NCI-H187 (cell line): ENCODE measurements around the gene GON4L.
"Not testable (repeated sequence)": the region's sequence is repeated elsewhere in the genome, so short reads cannot be mapped to it uniquely, and the experiment has no call there.

Experiments
- DNase-seq, 2 experiments: peaks; one replicate each; lab custom pipeline; 2025; lab: John Stamatoyannopoulos, UW

GON4L gene

DNA sequence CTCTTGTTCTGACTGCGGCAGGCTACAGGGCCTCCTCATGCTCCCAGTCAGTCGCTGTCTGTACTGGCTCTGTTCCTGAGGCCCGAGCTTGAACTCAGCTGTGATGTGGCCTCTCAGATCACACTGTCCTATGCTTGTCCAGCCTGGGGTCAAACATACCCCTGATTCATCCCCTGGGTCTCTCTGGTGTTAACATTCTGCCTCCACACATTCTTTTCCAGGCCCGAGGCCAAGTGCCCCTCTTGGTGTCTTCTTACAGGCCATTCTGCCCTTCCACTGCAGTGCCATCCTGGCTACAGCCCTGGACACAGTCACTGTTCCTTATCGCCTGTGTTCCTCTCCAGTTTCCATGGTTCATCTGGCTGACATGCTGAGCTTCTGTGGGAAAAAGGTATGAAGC is 108.9 kb downstream of the GON4L start:
- not testable (repeated sequence) for DNase-seq

DNA sequence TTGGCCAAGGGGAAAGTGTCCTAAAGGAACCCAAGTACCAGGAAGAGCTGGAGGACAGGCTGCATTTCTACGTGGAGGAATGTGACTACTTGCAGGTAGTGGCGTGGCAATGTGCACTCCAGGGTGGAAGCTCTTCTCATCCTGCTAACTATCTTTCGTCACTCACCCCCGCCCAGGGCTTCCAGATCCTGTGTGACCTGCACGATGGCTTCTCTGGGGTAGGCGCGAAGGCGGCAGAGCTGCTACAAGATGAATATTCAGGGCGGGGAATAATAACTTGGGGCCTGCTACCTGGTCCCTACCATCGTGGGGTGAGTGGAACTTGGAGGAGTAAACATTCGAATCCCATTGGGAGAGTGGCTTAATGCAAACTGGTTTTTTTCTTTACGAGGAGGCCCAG is 109.4 kb downstream of the GON4L start:
- DNase-seq: not testable (repeated sequence)

DNA sequence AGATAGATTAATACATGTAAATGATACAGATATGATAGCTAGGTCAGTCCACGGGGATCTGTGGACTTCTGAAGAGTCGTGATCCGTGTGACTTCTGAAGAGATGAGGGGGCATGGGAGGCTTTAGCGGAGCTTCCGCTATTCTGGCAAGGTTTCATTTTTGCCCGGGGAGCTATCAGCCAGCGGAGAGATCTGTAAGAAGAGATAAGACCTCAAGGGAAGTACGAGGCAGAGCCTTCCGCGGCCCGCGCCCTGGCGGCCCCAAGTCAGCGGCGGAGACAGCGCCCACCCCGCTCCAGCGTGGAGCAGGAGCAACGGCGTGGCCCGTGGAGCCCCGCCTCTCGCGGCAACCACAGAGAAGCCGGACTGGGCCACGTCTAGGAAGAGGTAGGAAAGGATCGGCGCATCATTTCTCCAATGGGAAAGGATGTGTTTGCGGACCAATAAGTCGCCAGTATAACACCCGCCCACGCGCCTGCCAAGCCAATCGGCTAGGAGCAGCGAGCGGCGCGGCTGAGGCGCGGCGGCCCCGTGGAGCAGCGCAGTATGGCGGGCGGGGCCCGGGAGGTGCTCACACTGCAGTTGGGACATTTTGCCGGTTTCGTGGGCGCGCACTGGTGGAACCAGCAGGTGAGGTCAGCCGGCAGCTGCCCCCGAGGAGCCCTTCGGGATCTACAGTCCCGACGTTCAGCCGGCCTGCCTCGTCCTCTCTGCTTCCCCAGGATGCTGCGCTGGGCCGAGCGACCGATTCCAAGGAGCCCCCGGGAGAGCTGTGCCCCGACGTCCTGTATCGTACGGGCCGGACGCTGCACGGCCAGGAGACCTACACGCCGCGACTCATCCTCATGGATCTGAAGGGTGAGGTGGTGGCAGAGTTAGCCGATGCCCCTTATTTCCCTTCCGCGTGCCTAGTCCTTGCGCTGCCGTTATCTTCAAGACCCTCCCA is 111.5 kb downstream of the GON4L start:
- peak; percentile 92 to 98 for DNase-seq

DNA sequence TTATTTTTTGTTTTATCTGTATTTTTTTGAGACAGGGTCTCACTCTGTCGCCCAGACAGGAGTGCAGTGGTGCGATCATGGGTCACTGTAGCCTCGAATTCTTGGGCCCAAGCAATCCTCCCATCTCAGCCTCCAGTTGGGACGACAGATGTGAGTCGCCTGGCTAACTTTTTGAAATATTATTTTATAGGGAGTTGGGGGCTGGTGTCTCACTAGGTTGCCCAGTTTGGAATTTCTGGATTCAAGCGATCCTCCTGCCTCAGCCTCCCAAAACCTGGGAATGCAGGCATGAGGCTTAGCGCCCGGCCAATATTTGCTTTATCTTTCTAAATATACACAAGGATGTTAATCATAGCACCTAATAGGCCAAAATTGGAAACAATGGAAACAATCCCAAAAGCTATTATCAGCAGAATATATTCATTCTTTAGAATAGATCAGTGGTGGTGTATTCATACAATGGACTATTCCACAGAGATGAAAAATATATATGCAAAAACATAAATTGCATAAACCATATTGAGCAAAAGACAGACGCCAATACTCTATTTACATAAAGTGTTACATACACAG is 112.2 kb downstream of the GON4L start:
- no peak for DNase-seq

DNA sequence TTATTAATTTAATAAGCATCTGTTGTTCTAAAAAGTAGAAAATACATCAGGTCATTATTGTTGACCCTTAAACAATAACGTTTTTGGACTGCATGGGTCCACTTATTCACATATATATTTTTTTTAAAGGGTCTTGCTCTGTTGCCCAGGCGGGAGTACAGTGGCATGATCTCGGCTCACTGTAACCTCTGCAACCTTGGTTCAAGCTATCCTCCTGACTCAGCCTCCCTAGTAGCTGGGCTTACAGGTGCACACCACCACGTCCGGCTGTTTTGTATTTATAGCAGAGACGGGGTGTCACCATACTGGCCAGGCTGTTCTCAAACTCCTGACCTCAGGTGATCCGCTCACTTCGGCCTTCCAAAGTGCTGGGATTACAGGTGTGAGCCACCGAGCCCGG is 115.1 kb downstream of the GON4L start:
- no peak for DNase-seq

DNA sequence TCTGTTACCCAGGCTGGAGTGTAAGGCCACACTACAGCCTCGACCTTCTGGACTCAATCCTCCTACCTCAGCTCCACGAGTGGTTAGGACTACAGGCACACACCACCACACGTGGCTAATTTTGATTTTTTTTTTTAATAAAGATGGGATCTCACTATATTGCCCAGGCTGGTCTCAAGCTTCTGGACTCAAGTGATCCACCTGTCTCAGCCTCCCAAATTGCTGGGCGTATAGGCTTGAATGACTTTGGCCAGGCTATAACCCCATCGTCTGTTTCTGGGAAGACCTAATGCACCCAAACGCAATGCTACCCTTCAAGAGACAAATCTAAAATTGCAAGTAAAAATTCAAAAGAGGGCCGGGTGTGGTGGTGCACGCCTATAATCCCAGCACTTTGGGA is 116.0 kb downstream of the GON4L start:
- no peak for DNase-seq

DNA sequence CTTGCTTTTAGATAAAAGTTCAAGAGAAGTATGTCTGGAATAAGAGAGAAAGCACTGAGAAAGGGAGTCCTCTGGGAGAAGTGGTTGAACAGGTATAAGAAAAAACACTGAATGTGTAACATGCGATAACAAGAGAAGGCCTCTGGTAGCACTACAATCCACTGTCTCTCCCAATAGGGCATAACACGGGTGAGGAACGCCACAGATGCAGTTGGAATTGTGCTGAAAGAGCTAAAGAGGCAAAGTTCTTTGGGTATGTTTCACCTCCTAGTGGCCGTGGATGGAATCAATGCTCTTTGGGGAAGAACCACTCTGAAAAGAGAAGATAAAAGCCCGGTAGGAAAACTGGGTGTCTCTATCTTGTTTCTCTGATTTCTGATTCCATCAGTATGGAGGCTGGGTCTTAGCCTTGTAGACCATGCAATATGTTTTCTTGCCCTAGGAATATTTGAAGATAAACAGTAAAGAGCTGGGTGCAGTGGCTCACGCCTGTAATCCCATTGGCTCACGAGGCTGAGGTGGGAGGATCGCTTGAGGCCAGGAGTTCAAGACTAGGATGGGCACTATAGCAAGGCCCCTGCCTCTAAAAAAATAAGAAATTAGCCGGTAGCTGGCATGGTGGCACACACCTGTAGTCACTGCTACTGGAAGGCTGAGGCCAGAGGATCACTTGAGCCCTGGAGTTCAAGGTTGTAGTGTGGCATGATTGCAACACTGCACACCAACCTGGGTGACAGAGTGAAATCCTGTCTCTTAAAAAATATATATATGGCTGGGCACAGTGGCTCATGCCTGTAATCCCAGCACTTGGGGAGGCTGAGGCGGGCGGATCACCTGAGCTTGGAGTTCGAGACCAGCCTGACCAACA is 127.7 kb downstream of the GON4L start:
- no peak for DNase-seq

DNA sequence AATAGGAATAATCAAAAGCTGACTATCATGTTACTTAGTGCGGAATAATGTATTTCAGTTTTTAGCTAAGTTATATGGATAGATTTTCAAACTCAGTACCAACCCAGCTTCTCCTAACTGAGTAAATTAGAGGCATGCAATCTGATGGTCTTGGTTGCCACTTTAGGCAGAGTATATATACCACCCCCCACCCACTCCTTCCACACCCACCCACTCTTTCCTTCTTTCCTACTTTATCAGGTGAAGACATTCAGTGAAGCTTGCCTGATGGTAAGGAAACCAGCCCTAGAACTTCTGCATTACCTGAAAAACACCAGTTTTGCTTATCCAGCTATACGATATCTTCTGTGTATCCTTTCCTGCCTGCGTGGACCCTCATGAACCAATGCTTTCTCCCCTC is 131.9 kb downstream of the GON4L start:
- no peak for DNase-seq

DNA sequence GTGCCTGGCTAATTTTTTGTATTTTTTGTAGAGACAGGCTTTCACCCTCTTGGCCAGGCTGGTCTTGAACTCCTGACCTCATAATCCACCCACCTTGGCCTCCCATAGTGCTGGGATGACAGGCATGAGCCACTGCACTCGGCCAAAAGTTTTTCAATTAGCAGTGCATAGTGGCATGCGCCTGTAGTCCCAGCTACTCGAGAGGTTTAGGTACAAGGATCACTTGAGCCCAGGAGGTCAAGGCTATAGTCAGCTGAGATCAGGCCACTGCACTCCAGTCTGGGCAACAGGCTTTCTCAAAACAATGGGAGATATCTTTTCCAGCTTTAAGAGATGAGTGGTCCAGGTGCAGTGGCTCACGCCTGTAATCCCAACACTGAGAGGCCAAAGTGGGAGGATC is 137.3 kb downstream of the GON4L start:
- DNase-seq: no peak

DNA sequence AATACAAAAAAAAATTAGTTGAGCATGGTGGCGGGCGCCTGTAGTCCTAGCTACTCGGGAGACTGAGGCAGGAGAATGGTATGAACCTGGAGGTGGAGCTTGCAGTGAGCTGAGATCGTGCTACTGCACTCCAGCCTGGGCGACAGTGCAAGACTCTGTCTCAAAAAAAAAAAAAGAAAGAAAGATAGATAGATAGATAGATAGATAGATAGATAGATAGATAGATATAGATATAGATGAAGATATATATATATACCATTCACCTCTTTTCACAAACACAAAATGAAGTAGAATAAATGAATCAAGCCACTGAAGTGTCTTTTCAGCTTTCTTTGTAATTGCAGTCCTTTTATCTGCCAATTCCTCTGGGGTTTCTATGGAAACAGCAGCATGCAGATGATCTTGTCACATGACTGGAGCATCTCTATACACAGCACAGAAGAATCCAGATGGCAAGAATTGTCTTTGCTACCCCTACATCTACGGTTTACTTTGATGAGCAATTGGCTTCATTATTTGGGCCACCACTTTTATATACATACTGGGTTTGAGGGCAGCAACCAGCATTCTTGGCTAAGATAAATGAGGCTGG is 138.4 kb downstream of the GON4L start:
- DNase-seq: not testable (repeated sequence)

DNA sequence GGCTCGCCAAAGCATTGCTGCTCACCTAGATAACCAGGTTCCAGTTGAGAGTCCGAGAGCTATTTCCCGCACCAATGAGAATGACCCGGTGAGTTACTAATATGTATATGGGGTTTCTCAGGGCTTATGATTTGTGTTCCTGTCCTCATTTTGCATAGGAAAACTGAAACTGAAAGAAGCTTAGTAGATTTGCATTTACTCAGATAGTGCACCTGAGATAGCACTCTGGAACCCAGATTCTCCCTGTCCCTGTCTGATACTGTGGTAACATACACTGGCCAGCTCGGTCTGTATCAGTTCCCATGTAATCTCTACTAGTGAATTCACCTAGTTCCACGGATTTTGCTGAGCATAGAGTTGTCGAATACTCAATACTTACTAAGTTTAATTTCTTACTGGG is 140.0 kb downstream of the GON4L start:
- no peak for DNase-seq

DNA sequence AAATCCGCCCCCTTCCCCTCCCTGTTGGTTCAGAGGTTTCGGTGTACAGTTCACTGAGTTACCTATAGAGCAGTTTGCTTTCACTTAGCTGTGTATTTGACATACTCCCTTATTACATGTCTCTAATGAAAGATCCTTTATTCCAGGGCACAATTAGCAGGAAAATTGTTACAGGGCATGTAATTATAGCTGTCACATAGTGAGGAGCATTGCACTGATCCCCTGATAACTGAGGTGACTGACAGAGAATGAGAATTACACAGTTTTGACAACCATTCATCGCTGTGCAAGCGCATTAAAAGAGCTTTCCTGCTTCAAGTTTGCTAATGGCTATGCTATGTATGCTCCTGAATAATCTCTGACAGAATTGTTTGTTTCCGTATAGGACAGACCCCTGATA is 141.2 kb downstream of the GON4L start:
- DNase-seq: no peak

DNA sequence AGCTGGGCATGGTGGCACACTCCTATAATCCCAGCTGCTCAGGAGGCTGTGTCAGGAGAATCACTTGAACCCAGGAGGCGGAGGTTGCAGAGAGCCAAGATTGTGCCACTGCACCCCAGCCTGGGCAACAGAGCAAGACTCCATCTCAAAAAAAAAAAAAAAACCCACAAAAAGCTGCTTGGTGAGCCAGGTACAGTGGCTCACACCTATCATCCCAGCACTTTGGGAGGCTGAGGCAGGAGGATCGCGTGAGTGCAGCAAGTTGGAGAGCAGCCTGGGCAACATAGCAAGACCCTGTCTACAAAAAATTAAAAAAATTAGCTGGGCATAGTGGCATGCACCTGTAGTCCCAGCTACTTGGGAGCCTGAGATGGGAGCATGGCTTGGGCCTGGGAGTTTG is 142.0 kb downstream of the GON4L start:
- DNase-seq: not testable (repeated sequence)

DNA sequence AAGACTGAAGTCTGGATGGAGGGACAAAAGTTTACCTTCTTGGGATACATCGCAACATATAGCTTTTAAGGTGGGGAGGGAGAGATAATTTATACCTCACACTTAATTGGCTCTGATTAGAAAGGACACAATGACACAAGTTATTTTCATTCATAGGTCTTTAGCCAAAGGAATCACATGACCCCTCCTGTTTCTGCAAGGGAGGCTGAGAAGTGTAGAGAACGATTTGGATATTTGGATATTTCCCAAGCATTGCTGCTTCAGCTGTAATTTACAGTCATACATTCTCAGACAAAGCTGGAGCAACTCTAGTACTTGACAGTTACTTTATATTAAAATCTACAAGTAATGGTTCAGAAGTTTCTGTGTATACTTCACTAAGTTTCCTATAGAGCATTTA is 143.9 kb downstream of the GON4L start:
- no peak for DNase-seq

DNA sequence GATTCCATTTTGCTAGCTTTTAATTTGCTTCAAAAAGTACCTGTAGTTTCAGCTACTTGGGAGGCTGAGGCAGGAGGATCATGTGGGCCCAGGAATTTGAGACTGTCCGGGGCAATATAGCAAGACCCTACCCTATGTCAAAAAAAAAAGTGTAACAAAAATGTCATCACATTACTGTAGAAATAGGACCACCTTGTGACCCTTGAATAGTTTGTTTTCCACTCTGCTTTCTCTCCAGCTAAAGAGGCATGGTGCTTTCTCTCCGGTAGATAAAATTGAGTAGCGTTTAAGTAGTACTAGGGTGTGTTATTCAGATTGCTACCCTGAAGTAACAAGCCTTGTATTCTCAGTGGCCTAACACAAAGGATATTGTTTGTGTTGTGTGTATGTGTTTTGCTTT is 144.4 kb downstream of the GON4L start:
- DNase-seq: not testable (repeated sequence)

DNA sequence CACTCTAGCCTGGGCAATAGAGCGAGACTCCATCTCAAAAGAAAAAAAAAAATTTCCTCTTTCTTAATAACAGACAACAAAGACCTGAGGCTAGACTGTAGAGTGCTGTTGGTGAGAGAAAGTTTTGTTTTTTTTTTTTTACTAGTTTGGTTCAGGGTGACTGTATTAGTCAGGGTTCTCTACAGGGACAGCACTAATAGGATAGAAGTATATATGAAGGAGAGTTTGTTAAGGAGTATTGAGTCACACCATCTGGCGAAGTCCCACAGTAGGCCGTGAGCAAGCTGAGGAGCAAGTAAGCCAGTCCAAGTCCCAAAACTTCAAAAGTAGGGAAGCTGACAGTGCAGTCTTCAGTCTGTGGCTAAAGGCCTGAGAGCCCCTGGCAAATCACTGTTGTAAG is 145.6 kb downstream of the GON4L start:
- not testable (repeated sequence) for DNase-seq

DNA sequence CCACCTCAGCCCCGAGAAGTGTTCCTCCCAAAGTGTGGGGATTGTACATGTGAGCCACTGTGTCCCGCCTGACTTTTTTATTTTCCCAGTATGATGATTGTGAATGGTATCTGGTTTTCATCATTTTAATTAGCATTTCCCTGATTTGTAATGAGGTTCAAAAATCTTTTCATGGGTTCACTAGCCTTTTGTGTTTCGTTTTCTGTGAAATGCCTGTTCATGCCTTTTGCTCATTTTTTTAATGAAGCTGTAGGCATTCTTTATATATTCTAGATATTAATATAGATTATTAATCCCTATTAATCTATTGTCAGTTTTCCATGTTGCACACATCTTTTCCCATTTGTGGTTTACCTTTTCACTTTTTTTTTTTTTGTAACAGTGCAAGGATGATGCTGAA is 147.6 kb downstream of the GON4L start:
- DNase-seq: no peak

DNA sequence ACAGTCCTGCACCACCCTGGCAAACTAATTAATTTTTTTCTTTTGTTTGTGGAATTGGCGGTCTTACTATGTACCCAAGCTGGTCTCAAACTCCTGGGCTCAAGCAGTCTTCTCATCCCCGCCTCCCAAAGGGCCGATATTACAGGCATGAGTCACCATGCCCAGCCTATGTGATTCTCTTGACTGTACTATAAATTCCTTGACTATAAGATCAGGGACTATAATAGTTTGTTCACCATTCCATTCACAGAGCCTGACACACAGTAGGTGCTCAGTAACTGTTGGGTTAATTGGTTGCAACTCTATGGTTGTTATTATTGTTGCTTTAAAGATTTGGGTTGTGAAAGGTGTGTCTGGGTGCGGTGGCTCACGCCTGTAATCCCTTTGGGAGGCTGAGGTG is 150.9 kb downstream of the GON4L start:
- DNase-seq: no peak

DNA sequence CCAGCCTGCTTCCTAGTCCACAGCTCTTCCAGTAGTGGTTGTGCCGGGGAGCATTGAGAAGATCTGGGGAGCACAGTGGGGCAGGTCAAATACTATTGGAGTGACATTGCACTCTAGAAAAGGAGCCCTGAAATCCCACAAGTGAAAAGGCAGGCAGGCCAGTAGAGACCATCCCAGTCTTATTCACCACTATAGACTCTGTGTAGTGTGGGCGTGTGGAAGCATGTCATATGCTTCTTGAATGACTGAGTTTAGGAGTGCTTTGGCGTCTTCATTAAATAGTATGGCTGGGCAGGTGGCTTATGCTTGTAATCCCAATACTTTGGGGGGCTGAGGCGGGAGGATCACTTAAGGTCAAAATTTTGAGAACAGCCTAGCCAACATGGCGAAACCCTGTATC is 152.6 kb downstream of the GON4L start:
- DNase-seq: not testable (repeated sequence)

DNA sequence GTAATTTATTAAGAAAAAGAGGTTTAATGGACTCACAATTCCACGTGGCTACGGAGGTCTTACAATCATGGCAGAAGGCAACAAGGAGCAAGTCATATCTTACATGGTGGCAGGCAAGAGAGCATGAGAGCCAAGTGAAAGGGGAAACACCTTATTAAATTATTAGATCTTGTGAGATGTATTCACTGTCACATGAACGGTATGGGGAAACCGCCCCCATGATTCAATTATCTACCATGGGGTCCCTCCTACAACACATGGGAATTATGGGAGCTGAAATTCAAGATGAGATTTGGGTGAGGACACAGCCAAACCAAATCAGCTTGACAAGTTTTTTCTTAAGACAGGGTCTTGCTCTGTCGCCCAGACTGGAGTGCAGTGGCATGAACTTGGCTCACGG is 153.8 kb downstream of the GON4L start:
- no peak for DNase-seq

DNA sequence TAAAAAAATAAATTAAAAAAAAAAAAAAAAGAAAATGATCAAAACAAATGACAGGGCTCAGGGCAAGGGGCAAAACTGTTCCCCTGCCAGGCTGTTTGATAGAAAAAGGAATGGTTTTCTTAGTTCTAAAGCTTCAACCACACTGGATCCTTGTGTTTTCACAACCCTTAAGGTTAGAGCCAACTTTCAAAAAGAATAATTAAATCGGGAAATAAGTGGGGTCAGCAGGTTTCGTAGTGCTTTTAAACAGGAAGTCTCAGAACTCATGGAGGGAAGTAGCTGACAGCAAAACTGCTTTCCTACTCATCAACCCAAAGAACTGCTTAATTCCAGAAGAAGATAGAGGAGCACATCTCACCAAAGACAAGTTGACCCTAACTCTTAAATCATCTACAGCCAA is 155.3 kb downstream of the GON4L start:
- DNase-seq: not testable (repeated sequence)
